Left lung (tissue), 10 donors: ENCODE data around the gene PIEZO2. TPM values are rescaled to one million over a fixed set of nuclear protein-coding genes. Genes with fewer than 3 reads are reported as not detected.
A peak's percentile ranks its signal among the peaks of the same experiment; 100 is the strongest.

ENCODE experiments used
- ATAC-seq: fragments of 200-7000 bp; cut with Tn5 transposase; one replicate; pipeline ENCODE4 v1.9.1; 2020; ENCODE audit warnings: moderate library complexity
- DNase-seq, 4 donors: peaks; one replicate each; pipeline ENCODE4 v3.0.0-alpha.2; 2013 to 2020
- H3K27ac ChIP-seq, 2 donors: fragments of 200-600 bp; sonication (generic) in 1 of 2; one replicate each; pipeline versions ENCODE4 v1.5.0 to v1.8.0; 2020 to 2021
- H3K27me3 ChIP-seq, 2 donors: fragments of 200-600 bp; sonication (generic) in 1 of 2; one replicate each; pipeline versions ENCODE4 v1.5.0 to v1.8.0; 2020 to 2021
- H3K36me3 ChIP-seq, 2 donors: fragments of 200-600 bp; sonication (generic) in 1 of 2; one replicate each; pipeline versions ENCODE4 v1.5.0 to v1.8.0; 2020 to 2021
- H3K4me1 ChIP-seq, 2 donors: fragments of 200-600 bp; one replicate each; pipeline ENCODE4 v1.8.0; 2021
- H3K4me3 ChIP-seq, 2 donors: fragments of 200-600 bp; sonication (generic) in 1 of 2; one replicate each; pipeline versions ENCODE4 v1.5.0 to v1.8.0; 2020 to 2021; ENCODE audit warnings: mild to moderate bottlenecking in 1 of 2
- H3K9me3 ChIP-seq, 2 donors: fragments of 200-600 bp; sonication (generic) in 1 of 2; one replicate each; pipeline versions ENCODE4 v1.5.0 to v1.8.0; 2020 to 2021
- CTCF ChIP-seq, 2 donors: fragments of 200-600 bp; sonication (generic) in 1 of 2; IDR thresholded peaks; one replicate each; pipeline versions ENCODE4 v1.5.0 to v1.8.0; 2021; ENCODE audit warnings: antibody characterized with exemption in 2 of 2
- intact Hi-C, 2 donors: fragments of 100-400 bp; cut with DNase I; formaldehyde crosslinking; loops; one replicate each; pipeline versions ENCODE4 v1.11.2 to v1.14.2; 2022
- polyA plus RNA-seq, 6 donors: library from polyadenylated mRNA; unstranded; fragments of 120-200 nt; gene quantifications; one replicate each; pipeline ENCODE4 v1.2.1, GENCODE V29; 2013; ENCODE audit not compliant: insufficient read length in 6 of 6
- total RNA-seq, 2 donors: library from RNA; stranded (reverse); fragmentation: NEBNext Ultra II Directional; extraction: Animal tissue kit (Norgen Biotek cat#: 25700); gene quantifications; one replicate each; pipeline ENCODE4 v1.2.1, GENCODE V29; 2021
- donor health status: DM: no; HTN: yes; CAD: no.
- donor health status: DM: no; HTN: no; CAD: no.

Gene PIEZO2
- total and polyA plus RNA-seq, 8 donors: 40.3 to 270 (median 233) TPM

DNA sequence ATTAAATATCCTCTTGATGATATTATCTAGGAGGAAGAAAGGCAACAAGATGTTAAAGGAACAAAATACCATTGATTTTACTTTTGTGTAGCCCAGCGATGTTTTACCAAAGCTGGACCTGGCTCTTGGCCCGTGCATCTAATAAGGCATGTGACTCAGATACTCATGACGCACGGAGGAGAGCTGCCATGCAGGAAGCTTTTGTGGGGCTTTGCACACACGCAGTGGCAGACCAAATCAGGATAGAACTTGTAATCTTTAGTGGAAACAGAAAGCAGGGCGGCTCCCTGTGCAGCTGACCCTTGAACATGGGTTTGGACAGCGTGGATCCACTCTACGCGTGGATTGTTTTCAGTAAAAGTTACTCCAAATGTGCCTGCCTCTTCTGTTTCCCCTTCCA is 433.6 kb downstream of the PIEZO2 start:
- H3K4me1 ChIP-seq: no peaks in the 10 kb centered on the region
- H3K36me3 ChIP-seq: no peaks in the 10 kb centered on the region
- ATAC-seq: peak; percentile 50
- TF ChIP-seq CTCF (IDR thresholded peaks at IDR 0.05): no peak
- DNase-seq: peak in 1 of 4 donors; percentile 54
- H3K4me3 ChIP-seq: no peak overlapping the region
- intact Hi-C loops: no loop called here
- no peak overlapping the region for H3K27ac ChIP-seq
- no peaks in the 10 kb centered on the region for H3K27me3 ChIP-seq
- no peaks in the 10 kb centered on the region for H3K9me3 ChIP-seq

- DNase-seq (no peak), ATAC-seq (no peak)
- no peaks in the 10 kb centered on the region for H3K9me3 ChIP-seq
- no peaks in the 10 kb centered on the region for H3K27me3 ChIP-seq
- no peak overlapping the region for H3K4me3 ChIP-seq
- TF ChIP-seq CTCF (IDR thresholded peaks at IDR 0.05): no peak
- H3K27ac ChIP-seq: no peak overlapping the region
- intact Hi-C loops: no loop called here
- H3K36me3 ChIP-seq: no peaks in the 10 kb centered on the region
- no peaks in the 10 kb centered on the region for H3K4me1 ChIP-seq
Observed at GRCh38 chr18:10713409-10713808, 436.0 kb downstream of the PIEZO2 start.

DNA sequence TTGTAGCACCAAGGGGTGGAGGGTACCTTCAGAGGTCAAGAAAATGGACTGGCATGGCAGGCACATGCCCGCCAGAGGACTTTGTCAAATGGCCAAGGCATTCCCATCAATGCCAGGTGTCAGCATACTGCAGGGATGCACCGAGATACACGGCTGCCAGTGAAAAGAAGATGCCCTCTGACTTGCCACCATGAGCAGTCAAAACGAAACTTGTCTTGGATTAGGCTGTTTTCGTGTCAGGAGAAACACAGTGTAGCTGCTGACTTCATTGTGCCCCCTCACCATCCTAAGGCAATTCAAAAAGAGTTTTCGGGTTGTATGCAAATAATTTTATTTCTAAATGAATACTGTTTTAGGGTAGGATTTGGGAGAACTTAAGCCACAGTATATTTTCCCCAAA is 442.1 kb downstream of the PIEZO2 start:
- no peaks in the 10 kb centered on the region for H3K4me1 ChIP-seq

GRCh38 chr18:10705786-10706185 is 443.6 kb downstream of the PIEZO2 start:
- H3K27me3 ChIP-seq: no peaks in the 10 kb centered on the region
- no peaks in the 10 kb centered on the region for H3K9me3 ChIP-seq
- intact Hi-C loops: no loop called here
- no peak overlapping the region for H3K27ac ChIP-seq
- no peak for DNase-seq
- no peak overlapping the region for H3K4me3 ChIP-seq
- no peaks in the 10 kb centered on the region for H3K4me1 ChIP-seq
- ATAC-seq: no peak
- H3K36me3 ChIP-seq: no peaks in the 10 kb centered on the region
- no peak for TF ChIP-seq CTCF (IDR thresholded peaks at IDR 0.05)

More for the DNA sequence above, 442.1 kb downstream of the PIEZO2 start:
- DNase-seq (no peak), ATAC-seq (no peak)
- Histone ChIP-seq H3K27ac (no peak overlapping the region), H3K27me3 (no peaks in the 10 kb centered on the region), H3K36me3 (no peaks in the 10 kb centered on the region), H3K9me3 (no peaks in the 10 kb centered on the region), H3K4me3 (no peak overlapping the region)
- intact Hi-C loops: no loop called here
- no peak for TF ChIP-seq CTCF (IDR thresholded peaks at IDR 0.05)

DNA sequence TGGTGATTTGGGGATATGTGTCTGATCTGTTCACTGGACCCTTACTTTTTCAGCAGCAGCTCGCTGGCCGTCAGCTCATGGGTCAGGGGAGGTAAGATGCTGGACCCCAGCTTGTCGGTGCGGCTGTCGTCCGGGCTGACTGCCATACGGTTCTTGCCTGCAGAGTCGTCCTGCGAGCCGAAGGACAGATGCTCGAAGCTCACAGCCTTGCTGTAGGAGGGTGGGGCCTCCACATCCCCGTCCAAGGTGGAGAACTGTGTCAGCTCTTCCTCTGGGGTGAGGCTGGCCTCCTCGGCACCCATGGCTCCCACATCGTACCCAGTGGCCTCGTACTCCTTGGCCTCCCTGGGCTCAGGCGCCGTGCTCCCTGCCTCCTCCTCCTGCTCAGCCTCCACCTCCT is 444.1 kb downstream of the PIEZO2 start:
- intact Hi-C loops: no loop called here
- TF ChIP-seq CTCF (IDR thresholded peaks at IDR 0.05): no peak

More for the DNA sequence above, 444.1 kb downstream of the PIEZO2 start:
- DNase-seq (peak in 1 of 4 donors; percentile 71), ATAC-seq (no peak)
- Histone ChIP-seq H3K4me3 (no peak overlapping the region), H3K4me1 (no peaks in the 10 kb centered on the region), H3K27ac (no peak overlapping the region), H3K27me3 (no peaks in the 10 kb centered on the region), H3K9me3 (no peaks in the 10 kb centered on the region), H3K36me3 (no peaks in the 10 kb centered on the region)
